ENCODE data around the gene SYNPO2. TPM values are rescaled to one million over a fixed set of nuclear protein-coding genes. Genes with fewer than 3 reads are reported as not detected.

Gene SYNPO2
- total and polyA plus RNA-seq, 4 donors = 85.9 to 1,531 (median 273) TPM

Other genes starting within 250 kb of the SYNPO2 start
- gene METTL14, start 203.5 kb upstream of the SYNPO2 start, total RNA-seq = 10 to 100 TPM; 43.6 to 46.2 TPM
- 10 to 100 TPM; 15.2 to 22.2 TPM for gene METTL14, start 203.5 kb upstream of the SYNPO2 start, polyA plus RNA-seq
- gene SEC24D, start 52.7 kb upstream of the SYNPO2 start, total RNA-seq = 100 to 1,000 TPM; 126 to 127 TPM
- gene SEC24D, start 52.7 kb upstream of the SYNPO2 start, polyA plus RNA-seq = 10 to 100 TPM; 25.3 to 30.6 TPM
- gene MYOZ2, start 247.0 kb downstream of the SYNPO2 start, total RNA-seq = 10 to 100 TPM in 1 of 2 donors, 1 to 10 TPM in 1; 9.4 to 12.0 TPM
- gene MYOZ2, start 247.0 kb downstream of the SYNPO2 start, polyA plus RNA-seq = 10 to 100 TPM in 1 of 2 donors, 1 to 10 TPM in 1; 8.9 to 46.3 TPM